Fibroblast of villous mesenchyme (primary cell): ENCODE measurements around the gene GGPS1. TPM values are rescaled to one million over a fixed set of nuclear protein-coding genes. Genes with fewer than 3 reads are reported as not detected.
A peak's percentile ranks its signal among the peaks of the same experiment; 100 is the strongest.
"Not testable (repeated sequence)": the region's sequence is repeated elsewhere in the genome, so short reads cannot be mapped to it uniquely, and the experiment has no call there.

Experiments used
- DNase-seq: peaks from one replicate; pipeline ENCODE4 v3.0.0-alpha.2; 2010; ENCODE audit warnings: low read depth
- H3K4me3 ChIP-seq: 2 replicates; pipeline ENCODE4 v1.5.1; 2011; ENCODE audit warnings: low read depth, mild to moderate bottlenecking, low read length
- CTCF ChIP-seq: IDR thresholded peaks from 2 replicates; pipeline ENCODE4 v1.5.1; 2012; ENCODE audit warnings: low read depth, mild to moderate bottlenecking, low read length; ENCODE audit not compliant: insufficient read depth
- total RNA-seq: library from RNA; depleted of rRNA; stranded (reverse); fragments of >200 nt; gene quantifications from 2 replicates; pipeline ENCODE4 v1.2.3, GENCODE V29; 2012

Gene GGPS1
- total RNA-seq, 1 donor: 25.9 TPM

GRCh38 chr1:235357485-235358373 is 29.4 kb downstream of the GGPS1 start:
- no peak overlapping the region for H3K4me3 ChIP-seq
- no peak for DNase-seq
- TF ChIP-seq CTCF: no peak

- no peak for DNase-seq
- no peak overlapping the region for H3K4me3 ChIP-seq
- TF ChIP-seq CTCF: no peak
Observed at GRCh38 chr1:235358899-235359298, 30.5 kb downstream of the GGPS1 start.

GRCh38 chr1:235364189-235364588 is 35.8 kb downstream of the GGPS1 start:
- not testable (repeated sequence) for DNase-seq, H3K4me3 ChIP-seq

GRCh38 chr1:235366286-235366685 is 37.9 kb downstream of the GGPS1 start:
- no peak overlapping the region for H3K4me3 ChIP-seq
- no peak for TF ChIP-seq CTCF
- DNase-seq: no peak

- peak; percentile 97 for DNase-seq
- H3K4me3 ChIP-seq: peak within 1 kb of the TSS; percentile 88
- TF ChIP-seq CTCF: peak; percentile 29
Observed at GRCh38 chr1:235367000-235367908, 38.9 kb downstream of the GGPS1 start, which contains the start of gene TBCE. Gene TBCE, plus strand, starts transcription at chr1:235367427. Its CDS starts 12,623 bp downstream, at chr1:235380050.

GRCh38 chr1:235368428-235368827 is 40.1 kb downstream of the GGPS1 start:
- no peak for DNase-seq
- peak overlapping the region; percentile 88 for H3K4me3 ChIP-seq
- TF ChIP-seq CTCF: no peak

- no peak overlapping the region for H3K4me3 ChIP-seq
- no peak for DNase-seq
- no peak for TF ChIP-seq CTCF
Observed at GRCh38 chr1:235369802-235370201, 41.4 kb downstream of the GGPS1 start.
